SH-SY5Y (cell line): ENCODE results near the gene PTMA.

Source experiments
- GATA2 ChIP-seq: IDR thresholded peaks from 2 replicates; pipeline ENCODE4 v1.6.1; 2011; ENCODE audit warnings: mild to moderate bottlenecking, low read depth, low read length
- GATA3 ChIP-seq: IDR thresholded peaks from 2 replicates; pipeline ENCODE4 v1.6.1; 2011; ENCODE audit warnings: low read depth, mild to moderate bottlenecking, low read length, moderate library complexity

Gene PTMA

GRCh38 chr2:231737761-231738160, 29.4 kb downstream of the PTMA start:
- TF ChIP-seq GATA3 = no peak
- no peak for TF ChIP-seq GATA2

DNA sequence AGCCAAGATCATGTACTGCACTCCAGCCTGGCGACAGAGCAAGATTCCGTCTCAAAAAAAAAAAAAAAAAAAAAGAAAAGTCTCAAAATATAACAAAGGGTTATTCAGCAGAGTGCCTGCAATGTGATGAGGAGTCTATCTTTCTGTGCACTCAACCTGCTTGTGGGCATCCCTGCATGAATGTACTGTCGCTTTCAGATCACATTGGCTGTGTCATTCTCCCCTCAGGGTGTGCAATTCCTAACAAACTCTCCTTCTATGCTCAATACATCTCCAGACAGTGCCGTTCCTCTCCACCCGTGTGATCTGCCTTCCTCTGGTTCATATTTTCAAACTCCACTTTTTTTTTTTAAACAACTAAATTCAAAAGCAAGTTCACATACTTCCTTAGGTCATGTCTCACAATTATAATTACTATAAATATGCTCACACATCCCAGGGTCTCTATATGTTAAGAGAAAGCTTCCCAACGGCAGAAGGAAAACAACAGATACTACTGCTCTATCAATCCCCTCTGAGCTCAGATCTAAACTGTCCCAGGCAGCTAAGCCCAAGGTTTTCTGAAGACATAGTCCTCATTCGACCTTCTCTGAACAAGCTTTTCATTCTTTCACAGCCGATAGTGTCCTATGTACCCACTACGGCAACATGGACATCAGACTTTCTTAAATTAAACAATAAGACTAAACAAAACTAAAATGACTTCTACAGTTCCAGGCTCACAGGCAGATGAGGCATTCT, 35.2 kb downstream of the PTMA start:
- TF ChIP-seq GATA2 = no peak
- TF ChIP-seq GATA3 = no peak

DNA sequence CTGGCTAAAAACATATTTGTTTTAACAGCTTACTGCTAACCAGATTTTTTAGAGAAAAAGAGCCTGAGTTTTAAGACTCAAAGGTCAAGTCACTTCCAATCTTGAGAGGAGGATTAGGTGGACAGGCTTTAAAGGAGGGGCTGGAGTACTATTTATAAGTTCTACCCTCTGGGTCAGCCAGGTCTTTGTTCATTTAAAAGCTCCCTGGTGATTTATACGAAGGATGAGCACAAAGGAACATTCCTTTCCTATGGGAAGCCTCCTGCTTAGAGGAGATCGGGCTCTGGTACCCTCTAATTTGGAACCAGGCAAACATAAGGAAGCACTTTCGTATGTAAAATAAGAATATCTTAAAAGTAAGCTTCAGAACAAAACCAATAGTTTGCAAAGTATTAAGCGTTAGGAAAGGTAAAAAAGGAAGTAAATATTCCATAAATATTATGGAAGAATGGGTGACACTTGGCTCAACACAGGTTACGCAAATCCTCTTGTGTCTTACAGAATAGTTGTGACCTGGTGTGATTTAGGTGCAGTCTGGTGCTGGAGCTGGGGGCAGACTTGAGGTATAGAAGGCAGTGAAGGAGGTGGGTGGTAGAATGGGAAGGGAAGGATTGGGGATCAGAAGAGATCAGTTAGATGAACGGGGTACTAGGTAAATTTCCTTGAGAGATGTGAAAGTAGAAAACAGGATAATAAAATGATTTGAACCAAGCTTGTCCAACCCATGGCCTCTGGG, 37.1 kb downstream of the PTMA start:
- TF ChIP-seq GATA3 (no peak), GATA2 (no peak)

DNA sequence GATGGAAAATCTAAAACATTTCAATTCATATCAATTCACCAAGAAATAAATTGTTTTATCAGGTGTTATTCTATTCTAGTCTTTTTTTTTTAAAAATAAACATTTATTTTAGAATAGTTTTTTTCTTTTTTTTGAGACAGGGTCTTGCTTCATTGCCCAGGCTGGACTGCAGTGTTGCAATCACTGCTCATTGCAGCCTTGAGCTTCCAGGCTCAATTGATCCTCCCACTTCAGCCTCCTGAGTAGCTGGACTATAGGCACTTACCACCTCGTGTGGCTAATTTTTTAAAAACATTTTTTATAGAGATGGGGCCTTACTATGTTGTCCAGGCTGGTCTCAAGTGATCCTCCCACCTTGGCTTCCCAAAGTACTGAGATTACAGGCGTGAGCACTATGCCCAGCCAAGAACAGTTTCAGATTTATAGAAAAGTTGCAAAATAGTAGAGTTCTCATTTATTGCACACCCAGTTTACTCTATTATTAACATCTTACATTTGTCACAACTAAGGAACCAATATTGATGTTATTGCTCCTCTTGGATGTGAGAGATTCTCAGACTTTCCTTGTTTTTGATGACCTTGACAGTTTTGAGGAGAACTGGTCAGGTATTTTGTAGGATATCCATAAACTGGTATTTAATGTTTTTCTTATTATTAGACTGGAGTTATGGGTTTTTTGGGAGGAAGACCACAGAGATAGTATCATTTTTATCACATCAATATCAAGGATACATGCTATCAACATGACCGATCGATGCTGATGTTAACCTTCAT, 42.9 kb downstream of the PTMA start:
- TF ChIP-seq GATA2 = no peak
- TF ChIP-seq GATA3 = no peak

DNA sequence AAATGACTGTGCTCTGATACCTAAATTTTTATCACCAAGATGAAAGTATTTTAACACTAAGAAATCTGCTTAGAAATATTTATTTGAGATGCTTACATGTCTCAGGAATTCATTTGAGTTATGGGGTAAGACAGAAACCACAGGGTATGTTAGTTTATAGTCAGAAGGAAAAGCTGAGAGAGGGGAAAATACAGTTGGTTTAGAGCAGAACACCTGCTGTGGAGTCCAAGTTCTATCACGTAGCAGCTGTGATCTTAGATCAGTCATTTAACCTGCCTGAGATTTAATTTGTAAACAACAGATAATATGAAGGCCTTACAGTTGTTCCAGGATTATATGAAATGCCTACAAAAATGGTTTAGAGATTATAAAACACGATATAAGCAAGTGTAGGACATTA, 43.7 kb downstream of the PTMA start:
- no peak for TF ChIP-seq GATA2
- no peak for TF ChIP-seq GATA3

DNA sequence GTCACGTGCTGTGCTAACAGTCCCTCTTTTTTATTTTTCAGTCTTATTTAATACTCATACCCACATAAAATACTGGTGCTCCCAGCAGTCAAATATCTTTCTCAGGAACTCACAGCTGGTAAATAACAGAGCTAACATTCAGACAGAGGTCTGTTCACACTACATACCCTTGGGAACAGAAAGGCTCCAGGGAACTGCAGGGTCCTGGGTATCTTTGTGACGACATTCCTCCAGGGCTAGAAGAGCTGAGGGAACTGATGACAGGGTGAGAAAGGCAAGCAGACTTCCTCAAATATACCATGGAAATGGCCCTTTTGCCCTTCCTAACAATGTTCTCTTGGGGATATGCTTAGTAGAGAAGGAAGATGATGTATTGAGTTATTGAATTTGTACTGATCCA, 53.4 kb downstream of the PTMA start:
- no peak for TF ChIP-seq GATA2
- no peak for TF ChIP-seq GATA3
